MG63 (cell line): ENCODE measurements around the gene GPR101. TPM values are rescaled to one million over a fixed set of nuclear protein-coding genes. Genes with fewer than 3 reads are reported as not detected.
"Not testable (repeated sequence)": the region's sequence is repeated elsewhere in the genome, so short reads cannot be mapped to it uniquely, and the experiment has no call there.

Source experiments
- DNase-seq: peaks from one replicate; pipeline ENCODE4 v3.0.0-alpha.2; 2020
- H3K27me3 ChIP-seq: fragments of 250-450 bp; sonication (Bioruptor Pico); 2 replicates; pipeline ENCODE4 v1.5.1; 2020; ENCODE audit warnings: mild to moderate bottlenecking, moderate library complexity
- H3K36me3 ChIP-seq: fragments of 250-450 bp; sonication (Bioruptor Pico); 2 replicates; pipeline ENCODE4 v1.5.1; 2020; ENCODE audit warnings: mild to moderate bottlenecking, moderate library complexity
- H3K4me3 ChIP-seq: fragments of 250-450 bp; sonication (Bioruptor Pico); 2 replicates; pipeline ENCODE4 v1.5.1; 2020; ENCODE audit warnings: mild to moderate bottlenecking, moderate library complexity
- H3K9me3 ChIP-seq: fragments of 250-450 bp; sonication (Bioruptor Pico); 2 replicates; pipeline ENCODE4 v1.5.1; 2020; ENCODE audit warnings: mild to moderate bottlenecking, moderate library complexity
- total RNA-seq: library from RNA; depleted of rRNA; stranded (reverse); fragments of >200 nt; shearing (Covaris generic); gene quantifications from 2 replicates; pipeline ENCODE4 v1.2.3, GENCODE V29; 2014; ENCODE audit warnings: low replicate concordance; rRNA removed

The GPR101 gene
- total RNA-seq, 1 experiment from 2014 or later = not detected

- Histone ChIP-seq H3K9me3 (no peaks in the 10 kb centered on the region), H3K36me3 (no peaks in the 10 kb centered on the region), H3K27me3 (peaks cover 28% of the 10 kb centered on the region), H3K4me3 (peak overlapping the region; percentile 39)
- no peak for DNase-seq
Observed at GRCh38 chrX:137032341-137032694, 1.5 kb downstream of the GPR101 start.

GRCh38 chrX:137031517-137032340, 2.1 kb downstream of the GPR101 start:
- peaks cover 28% of the 10 kb centered on the region for H3K27me3 ChIP-seq
- H3K9me3 ChIP-seq = no peaks in the 10 kb centered on the region
- DNase-seq = peak; percentile 42
- no peaks in the 10 kb centered on the region for H3K36me3 ChIP-seq
- H3K4me3 ChIP-seq = peak overlapping the region; percentile 39

- Histone ChIP-seq H3K9me3 (no peaks in the 10 kb centered on the region), H3K27me3 (peaks cover 26% of the 10 kb centered on the region), H3K4me3 (no peak overlapping the region), H3K36me3 (no peaks in the 10 kb centered on the region)
- DNase-seq = no peak
Observed at GRCh38 chrX:137031039-137031438, 2.8 kb downstream of the GPR101 start.

GRCh38 chrX:137028699-137029098, 5.1 kb downstream of the GPR101 start:
- Histone ChIP-seq H3K9me3 (no peaks in the 10 kb centered on the region), H3K4me3 (no peak overlapping the region), H3K27me3 (peaks cover 18% of the 10 kb centered on the region), H3K36me3 (no peaks in the 10 kb centered on the region)
- DNase-seq = no peak

GRCh38 chrX:137025930-137026329, 7.9 kb downstream of the GPR101 start:
- DNase-seq = no peak
- H3K36me3 ChIP-seq = no peaks in the 10 kb centered on the region
- H3K9me3 ChIP-seq = no peaks in the 10 kb centered on the region
- no peak overlapping the region for H3K4me3 ChIP-seq
- H3K27me3 ChIP-seq = no peaks in the 10 kb centered on the region

GRCh38 chrX:137000236-137000635, 33.6 kb downstream of the GPR101 start:
- not testable (repeated sequence) for H3K9me3 ChIP-seq, H3K27me3 ChIP-seq, DNase-seq, H3K36me3 ChIP-seq, H3K4me3 ChIP-seq

- Histone ChIP-seq H3K9me3 (no peaks in the 10 kb centered on the region), H3K36me3 (no peaks in the 10 kb centered on the region), H3K4me3 (no peak overlapping the region), H3K27me3 (no peaks in the 10 kb centered on the region)
- DNase-seq = no peak
Observed at GRCh38 chrX:136999024-136999423, 34.8 kb downstream of the GPR101 start.

Other genes with a start within 250 kb of the GPR101 start
- gene RBMX, start 153.3 kb downstream of the GPR101 start, total RNA-seq = 335 and 466 TPM in 2 replicates